Endodermal cell (in vitro differentiated cells): Measurements from ENCODE around the gene TGFB2. TPM values are rescaled to one million over a fixed set of nuclear protein-coding genes. Genes with fewer than 3 reads are reported as not detected.
A peak's percentile ranks its signal among the peaks of the same experiment; 100 is the strongest.

Experiments used
- DNase-seq: peaks from one replicate; pipeline ENCODE4 v3.0.0-alpha.2; 2017
- H3K27ac ChIP-seq: 2 replicates; pipeline ENCODE4 v1.5.1; 2013; ENCODE audit warnings: mild to moderate bottlenecking, low read depth, low read length, moderate library complexity
- H3K27me3 ChIP-seq: 2 replicates; pipeline ENCODE4 v1.6.1; 2013; ENCODE audit warnings: mild to moderate bottlenecking, low read length, moderate library complexity; ENCODE audit not compliant: insufficient read depth, control insufficient read depth, poor library complexity, severe bottlenecking
- H3K36me3 ChIP-seq: 2 replicates; pipeline ENCODE4 v1.7.0; 2013; ENCODE audit warnings: mild to moderate bottlenecking, low read length, moderate library complexity; ENCODE audit not compliant: control insufficient read depth, insufficient read depth
- H3K4me1 ChIP-seq: one replicate; pipeline ENCODE4 v1.7.0; 2013; ENCODE audit warnings: low read length; ENCODE audit not compliant: control insufficient read depth, insufficient read depth
- H3K4me3 ChIP-seq: 2 replicates; pipeline ENCODE4 v1.5.1; 2013; ENCODE audit warnings: mild to moderate bottlenecking, low read length, moderate library complexity
- H3K9ac ChIP-seq: 2 replicates; pipeline ENCODE4 v1.6.1; 2013; ENCODE audit warnings: mild to moderate bottlenecking, low read length, moderate library complexity; ENCODE audit not compliant: poor library complexity, severe bottlenecking; ENCODE audit errors: extremely low read depth
- H3K9me3 ChIP-seq: 2 replicates; pipeline ENCODE4 v1.6.1; 2013; ENCODE audit warnings: mild to moderate bottlenecking, low read length, moderate library complexity; ENCODE audit not compliant: control insufficient read depth
- H3K27ac Mint-ChIP-seq: 2 replicates; pipeline ENCODE4 v1.8.0; 2020; ENCODE audit warnings: mixed read lengths
- H3K27me3 Mint-ChIP-seq: 2 replicates; pipeline ENCODE4 v1.8.0; 2021; ENCODE audit warnings: mild to moderate bottlenecking, mixed read lengths; ENCODE audit not compliant: insufficient read depth
- H3K36me3 Mint-ChIP-seq: 2 replicates; pipeline ENCODE4 v1.8.0; 2020; ENCODE audit warnings: low read depth, mixed read lengths
- H3K4me1 Mint-ChIP-seq: 2 replicates; pipeline ENCODE4 v1.8.0; 2020; ENCODE audit warnings: mixed read lengths
- H3K4me3 Mint-ChIP-seq: 2 replicates; pipeline ENCODE4 v1.8.0; 2020; ENCODE audit warnings: mild to moderate bottlenecking, moderate library complexity, mixed read lengths
- H3K9me3 Mint-ChIP-seq: 2 replicates; pipeline ENCODE4 v1.8.0; 2020; ENCODE audit warnings: mild to moderate bottlenecking, mixed read lengths
- WGBS, 2 experiments: methylation state at CpG; one replicate each; pipeline versions ENCODE4 v1.1.5 to v1.1.7; 2013; ENCODE audit warnings: missing lambda C conversion rate in 2 of 2, mixed read lengths in 1 of 2; ENCODE audit not compliant: insufficient coverage in 1 of 2, insufficient read length in 1 of 2; 5-methylcytosine and 5-hydroxymethylcytosine counted together
- total RNA-seq, 2 donors: library from RNA; stranded (reverse); fragmentation: NEBNext Ultra II Directional in 1 of 2; extraction: Animal tissue kit (Norgen Biotek cat#: 25700) in 1 of 2; gene quantifications; 2 replicates in 1 of 2; 3 replicates in 1 of 2; pipeline ENCODE4 v1.2.1, GENCODE V29; 2021
- TF ChIP-seq, protein P1 (sequence below): fragments of 200-600 bp; sonication (generic); conservative IDR thresholded peaks from 2 replicates; pipeline ENCODE4 v1.5.0; 2021; ENCODE audit warnings: antibody characterized with exemption, mild to moderate bottlenecking

Gene TGFB2
- total RNA-seq, 2 donors from 2014 or later: 0.11 to 1.2 TPM

DNA sequence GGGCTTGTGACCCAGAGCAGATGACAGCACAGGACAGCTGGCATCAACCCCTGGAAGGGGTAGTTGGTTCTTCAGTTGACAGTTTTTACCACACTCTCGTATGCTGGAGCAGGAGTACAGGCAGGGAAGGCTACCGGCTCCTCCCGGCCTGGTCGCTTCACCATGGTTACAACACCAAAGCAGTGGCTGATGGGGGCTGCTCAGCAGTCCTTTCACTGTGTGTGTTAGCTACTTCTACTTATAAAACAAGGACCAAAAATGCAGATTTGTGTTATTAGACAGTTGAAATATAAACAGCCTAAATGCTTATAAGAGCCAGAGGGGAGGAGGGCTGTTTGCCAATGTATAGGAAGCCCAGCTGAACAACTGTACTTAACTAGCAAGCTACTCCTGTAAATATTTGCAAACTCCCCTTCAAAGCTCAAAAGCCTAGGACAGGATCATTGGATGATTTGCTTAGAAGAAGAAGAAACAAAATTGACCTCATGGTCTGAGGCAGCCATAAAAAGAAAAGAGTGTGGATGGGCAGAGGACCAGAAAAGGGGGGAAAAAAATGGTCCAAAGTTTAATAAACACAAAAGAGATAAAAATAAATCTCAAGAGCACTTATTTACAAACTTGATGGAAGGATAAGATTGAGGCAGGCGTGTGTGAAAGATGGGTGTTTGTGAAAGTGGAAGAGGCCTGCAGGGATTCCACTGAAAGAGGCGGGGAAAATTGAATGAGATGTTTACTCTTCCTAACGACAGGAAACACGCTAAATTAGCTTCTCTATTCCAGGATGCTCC lies 57.1 kb downstream of the TGFB2 start:
- WGBS, 2 experiments: 71 to 79% methylated on average over 7 to 8 of the region's 8 CpGs
- peaks cover 15% of the 10 kb centered on the region for H3K4me1 Mint-ChIP-seq
- H3K4me3 Mint-ChIP-seq: no peak overlapping the region
- H3K27me3 Mint-ChIP-seq: peaks cover 24% of the 10 kb centered on the region
- H3K9me3 ChIP-seq: peaks cover 7% of the 10 kb centered on the region
- H3K9ac ChIP-seq: no peak overlapping the region
- peaks cover 6% of the 10 kb centered on the region for H3K27me3 ChIP-seq
- H3K9me3 Mint-ChIP-seq: no peaks in the 10 kb centered on the region
- H3K4me1 ChIP-seq: no peaks in the 10 kb centered on the region
- DNase-seq: no peak
- no peak overlapping the region for H3K27ac Mint-ChIP-seq
- no peak overlapping the region for H3K4me3 ChIP-seq
- TF ChIP-seq, protein P1, sequence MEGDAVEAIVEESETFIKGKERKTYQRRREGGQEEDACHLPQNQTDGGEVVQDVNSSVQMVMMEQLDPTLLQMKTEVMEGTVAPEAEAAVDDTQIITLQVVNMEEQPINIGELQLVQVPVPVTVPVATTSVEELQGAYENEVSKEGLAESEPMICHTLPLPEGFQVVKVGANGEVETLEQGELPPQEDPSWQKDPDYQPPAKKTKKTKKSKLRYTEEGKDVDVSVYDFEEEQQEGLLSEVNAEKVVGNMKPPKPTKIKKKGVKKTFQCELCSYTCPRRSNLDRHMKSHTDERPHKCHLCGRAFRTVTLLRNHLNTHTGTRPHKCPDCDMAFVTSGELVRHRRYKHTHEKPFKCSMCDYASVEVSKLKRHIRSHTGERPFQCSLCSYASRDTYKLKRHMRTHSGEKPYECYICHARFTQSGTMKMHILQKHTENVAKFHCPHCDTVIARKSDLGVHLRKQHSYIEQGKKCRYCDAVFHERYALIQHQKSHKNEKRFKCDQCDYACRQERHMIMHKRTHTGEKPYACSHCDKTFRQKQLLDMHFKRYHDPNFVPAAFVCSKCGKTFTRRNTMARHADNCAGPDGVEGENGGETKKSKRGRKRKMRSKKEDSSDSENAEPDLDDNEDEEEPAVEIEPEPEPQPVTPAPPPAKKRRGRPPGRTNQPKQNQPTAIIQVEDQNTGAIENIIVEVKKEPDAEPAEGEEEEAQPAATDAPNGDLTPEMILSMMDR: no peak
- no peaks in the 10 kb centered on the region for H3K36me3 ChIP-seq
- no peak overlapping the region for H3K27ac ChIP-seq
- H3K36me3 Mint-ChIP-seq: no peaks in the 10 kb centered on the region

DNA sequence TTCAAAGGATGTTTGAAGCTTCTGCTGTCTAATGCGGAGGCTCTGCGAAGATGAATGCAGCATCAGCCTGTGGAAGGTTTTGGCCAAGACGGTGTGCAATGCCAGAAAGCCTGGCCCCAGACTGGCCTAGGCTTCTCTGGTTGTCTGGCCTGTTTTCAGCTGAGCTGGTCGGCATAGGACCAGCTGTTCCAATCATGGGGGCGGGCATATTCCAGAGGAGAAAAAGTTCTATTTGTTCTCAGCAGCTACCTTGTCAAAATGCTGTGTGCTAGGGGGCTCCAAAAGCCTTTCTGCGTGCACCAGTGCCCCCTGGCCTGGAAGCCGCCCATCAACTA lies 57.6 kb downstream of the TGFB2 start:
- Histone ChIP-seq H3K4me1 (no peaks in the 10 kb centered on the region), H3K9me3 (peaks cover 7% of the 10 kb centered on the region), H3K36me3 (no peaks in the 10 kb centered on the region), H3K27me3 (peaks cover 6% of the 10 kb centered on the region), H3K9ac (no peak overlapping the region), H3K4me3 (no peak overlapping the region), H3K27ac (no peak overlapping the region)
- H3K27me3 Mint-ChIP-seq: peaks cover 30% of the 10 kb centered on the region
- no peaks in the 10 kb centered on the region for H3K36me3 Mint-ChIP-seq
- H3K4me1 Mint-ChIP-seq: peaks cover 14% of the 10 kb centered on the region
- H3K4me3 Mint-ChIP-seq: no peak overlapping the region
- TF ChIP-seq, protein P1: no peak
- no peaks in the 10 kb centered on the region for H3K9me3 Mint-ChIP-seq
- peak; percentile 44 for DNase-seq
- H3K27ac Mint-ChIP-seq: no peak overlapping the region
- WGBS, 2 experiments: 68 to 85% methylated on average over 2 to 7 of the region's 7 CpGs

DNA sequence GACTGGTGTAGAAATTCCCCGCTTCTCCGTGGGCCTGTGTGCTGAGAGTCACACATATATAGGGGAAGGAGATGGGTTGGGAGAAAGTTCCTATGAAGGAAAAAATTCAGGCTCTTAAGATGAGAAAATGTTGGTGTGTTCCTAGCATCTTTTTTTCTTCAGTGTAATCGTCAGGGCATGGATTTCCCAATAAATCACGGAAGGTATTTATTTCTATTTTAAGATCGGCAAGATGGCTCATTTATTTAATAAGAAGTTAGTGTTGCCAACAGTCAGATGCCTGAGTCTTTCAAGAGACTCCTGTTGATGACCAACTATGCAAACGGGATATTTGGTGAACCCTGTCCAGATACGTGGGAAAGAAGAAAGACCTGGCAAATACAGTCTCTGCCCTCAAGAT lies 58.2 kb downstream of the TGFB2 start:
- Mint-ChIP-seq H3K4me1 (peaks cover 14% of the 10 kb centered on the region), H3K9me3 (no peaks in the 10 kb centered on the region), H3K27ac (no peak overlapping the region), H3K36me3 (no peaks in the 10 kb centered on the region), H3K27me3 (peaks cover 35% of the 10 kb centered on the region), H3K4me3 (no peak overlapping the region)
- no peaks in the 10 kb centered on the region for H3K36me3 ChIP-seq
- DNase-seq: no peak
- no peak overlapping the region for H3K4me3 ChIP-seq
- H3K9ac ChIP-seq: no peak overlapping the region
- no peak overlapping the region for H3K27ac ChIP-seq
- TF ChIP-seq, protein P1: no peak
- no peaks in the 10 kb centered on the region for H3K4me1 ChIP-seq
- WGBS, 2 experiments: 94 to 96% methylated on average over 4 to 7 of the region's 7 CpGs
- H3K9me3 ChIP-seq: peaks cover 7% of the 10 kb centered on the region
- H3K27me3 ChIP-seq: peaks cover 6% of the 10 kb centered on the region
